ENCODE data around the gene PCSK7.

- TF ChIP-seq ZNF692 (tag by site-specific recombination; IDR thresholded peaks at IDR 0.05) (no peak), CTCF (tag by site-specific recombination; IDR thresholded peaks at IDR 0.05) (no peak), SETDB1 (IDR thresholded peaks at IDR 0.05; ENCODE audit: insufficient read length, low read length) (no peak), ZNF785 (tag by site-specific recombination; IDR thresholded peaks at IDR 0.05) (no peak), ZNF391 (tag by site-specific recombination; IDR thresholded peaks at IDR 0.05; ENCODE audit: borderline replicate concordance, low read depth) (no peak), ATF2 (tag by site-specific recombination; IDR thresholded peaks at IDR 0.05; ENCODE audit: low read depth) (no peak), YY2 (tag by site-specific recombination; IDR thresholded peaks at IDR 0.05) (no peak), ZNF677 (tag by site-specific recombination; IDR thresholded peaks at IDR 0.05) (no peak), ZNF416 (tag by site-specific recombination; IDR thresholded peaks at IDR 0.05) (no peak), ZBTB8A (tag by site-specific recombination; IDR thresholded peaks at IDR 0.05) (no peak), ZNF2 (tag by site-specific recombination; IDR thresholded peaks at IDR 0.05) (no peak), YY1 (tag by site-specific recombination; IDR thresholded peaks at IDR 0.05) (no peak)
These were observed 34.9 kb downstream of the PCSK7 start for GRCh38 chr11:117197006-117197405.

All from HEK293 (cell line).